Neural progenitor cell (in vitro differentiated cells): ENCODE results near the gene PXDC1.

Source experiments
- EZH2 ChIP-seq: fragments of 200-600 bp; sonication (generic); IDR thresholded peaks from 2 replicates; pipeline ENCODE4 v1.6.1; 2017; ENCODE audit warnings: antibody characterized with exemption, mild to moderate bottlenecking, moderate library complexity
- TF ChIP-seq, protein P1 (sequence below): fragments of 200-600 bp; sonication (generic); IDR thresholded peaks from 2 replicates; pipeline ENCODE4 v1.5.1; 2017; ENCODE audit warnings: antibody characterized with exemption, mild to moderate bottlenecking

DNA sequence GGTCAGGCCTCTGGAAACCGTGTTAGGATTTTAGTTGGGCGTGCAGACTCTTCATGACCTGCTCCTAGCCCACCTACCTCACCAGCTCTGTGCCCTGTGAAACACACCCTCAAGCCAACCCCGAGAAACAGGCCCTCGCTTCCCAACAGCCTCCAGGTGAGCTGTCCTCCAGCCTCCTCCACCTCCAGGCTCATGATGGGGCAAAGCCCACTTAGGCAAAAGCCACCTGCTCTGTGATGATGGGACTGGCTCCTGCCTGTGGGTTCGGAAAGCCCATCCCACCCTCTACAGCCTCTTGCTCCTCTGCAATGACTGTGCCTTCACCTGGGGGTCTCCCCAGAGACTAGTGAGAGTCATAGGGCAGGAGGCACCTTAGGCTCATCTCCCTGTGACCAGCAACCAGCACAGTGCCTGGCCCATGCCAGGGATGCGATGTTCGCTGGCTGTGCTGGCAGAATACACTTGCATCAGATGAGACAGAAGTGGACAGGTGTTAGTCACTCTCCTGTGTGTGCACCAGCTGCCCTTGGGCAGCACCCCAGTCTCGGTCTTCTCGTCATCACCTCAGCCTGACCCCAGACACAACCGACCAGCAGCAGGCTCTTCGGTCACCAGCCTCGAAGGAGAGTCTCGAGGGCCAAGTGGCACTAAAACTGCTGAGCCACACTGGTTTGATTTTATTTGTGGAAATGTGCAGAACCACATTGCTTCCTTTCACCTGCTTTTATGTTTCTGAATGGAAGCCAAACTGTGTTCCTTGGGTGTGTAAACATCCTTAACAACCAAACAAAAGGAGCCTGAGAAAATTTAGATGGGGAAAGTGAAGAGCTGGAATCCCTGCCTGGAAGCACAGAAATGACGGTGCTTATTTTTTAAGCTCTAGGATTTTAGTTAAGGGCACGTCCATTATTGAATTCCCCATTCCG, 10.7 kb downstream of the PXDC1 start:
- TF ChIP-seq, protein P1, sequence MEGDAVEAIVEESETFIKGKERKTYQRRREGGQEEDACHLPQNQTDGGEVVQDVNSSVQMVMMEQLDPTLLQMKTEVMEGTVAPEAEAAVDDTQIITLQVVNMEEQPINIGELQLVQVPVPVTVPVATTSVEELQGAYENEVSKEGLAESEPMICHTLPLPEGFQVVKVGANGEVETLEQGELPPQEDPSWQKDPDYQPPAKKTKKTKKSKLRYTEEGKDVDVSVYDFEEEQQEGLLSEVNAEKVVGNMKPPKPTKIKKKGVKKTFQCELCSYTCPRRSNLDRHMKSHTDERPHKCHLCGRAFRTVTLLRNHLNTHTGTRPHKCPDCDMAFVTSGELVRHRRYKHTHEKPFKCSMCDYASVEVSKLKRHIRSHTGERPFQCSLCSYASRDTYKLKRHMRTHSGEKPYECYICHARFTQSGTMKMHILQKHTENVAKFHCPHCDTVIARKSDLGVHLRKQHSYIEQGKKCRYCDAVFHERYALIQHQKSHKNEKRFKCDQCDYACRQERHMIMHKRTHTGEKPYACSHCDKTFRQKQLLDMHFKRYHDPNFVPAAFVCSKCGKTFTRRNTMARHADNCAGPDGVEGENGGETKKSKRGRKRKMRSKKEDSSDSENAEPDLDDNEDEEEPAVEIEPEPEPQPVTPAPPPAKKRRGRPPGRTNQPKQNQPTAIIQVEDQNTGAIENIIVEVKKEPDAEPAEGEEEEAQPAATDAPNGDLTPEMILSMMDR = no peak
- TF ChIP-seq EZH2 = no peak
